ENCODE results near the gene ZMPSTE24. TPM values are rescaled to one million over a fixed set of nuclear protein-coding genes. Genes with fewer than 3 reads are reported as not detected.

Gene ZMPSTE24
- total and polyA plus RNA-seq, 10 of the 15 experiments (the other 5 are each of a cell fraction or from before 2014, with no cell fraction given) = 21.5 to 84.4 (median 43.6) TPM

GRCh38 chr1:40316595-40317393 is 58.8 kb downstream of the ZMPSTE24 start, which contains the start of gene COL9A2 (continued):
- no peak for TF ChIP-seq E4F1 (IDR thresholded peaks at IDR 0.05; ENCODE audit: borderline replicate concordance, partially characterized antibody)
- TF ChIP-seq ESRRA (IDR thresholded peaks at IDR 0.05; ENCODE audit: low read length) = no peak
- TF ChIP-seq MEF2B (IDR thresholded peaks at IDR 0.05; ENCODE audit: partially characterized antibody, poor library complexity, severe bottlenecking) = peak; percentile 63
- TF ChIP-seq IKZF1 (conservative IDR thresholded peaks at IDR 0.05) = peak; percentile 26
- no peak for TF ChIP-seq EP300 (IDR thresholded peaks at IDR 0.05; ENCODE audit: borderline replicate concordance in 1 of 2, control insufficient read depth in 1 of 2, low read depth in 2 of 2, low read length in 2 of 2)
- TF ChIP-seq CBX5 (IDR thresholded peaks at IDR 0.05; ENCODE audit: low read depth) = no peak
- TF ChIP-seq CHD1 (IDR thresholded peaks at IDR 0.05; ENCODE audit: low read depth, low read length) = no peak
- no peak for TF ChIP-seq FOS (IDR thresholded peaks at IDR 0.05; ENCODE audit: borderline replicate concordance, extremely low read depth, insufficient read length)
- TF ChIP-seq GATAD2B (conservative IDR thresholded peaks at IDR 0.05; ENCODE audit: low read depth) = peak; percentile 81
- no peak for TF ChIP-seq E2F4 (IDR thresholded peaks at IDR 0.05; ENCODE audit: low read depth, low read length)
- no peak for TF ChIP-seq RCOR1 (conservative IDR thresholded peaks at IDR 0.05; ENCODE audit: low read depth, low read length)
- TF ChIP-seq ETV6 (conservative IDR thresholded peaks at IDR 0.05 in 1 of 2, IDR thresholded peaks at IDR 0.05 in 1 of 2; ENCODE audit: borderline replicate concordance in 1 of 2, low read depth in 1 of 2) = no peak
- no peak for TF ChIP-seq SUPT20H (IDR thresholded peaks at IDR 0.05; ENCODE audit: borderline replicate concordance, control insufficient read depth, low read depth, low read length)
- no peak for TF ChIP-seq BRCA1 (IDR thresholded peaks at IDR 0.05; ENCODE audit: low read depth, low read length)
- TF ChIP-seq STAT1 (conservative IDR thresholded peaks at IDR 0.05) = no peak
- TF ChIP-seq STAT3 (IDR thresholded peaks at IDR 0.05; ENCODE audit: low read depth, low read length) = no peak
- no peak for TF ChIP-seq MEF2A (IDR thresholded peaks at IDR 0.05; ENCODE audit: insufficient read depth, low read depth, low read length)
- peak in 1 of 2 experiments; percentile 53; a peak in 1 of 4 replicates for TF ChIP-seq BHLHE40 (IDR thresholded peaks at IDR 0.05; ENCODE audit: borderline replicate concordance in 1 of 2, low read depth in 2 of 2, low read length in 1 of 2)
- no peak for TF ChIP-seq SRF (IDR thresholded peaks at IDR 0.05; ENCODE audit: low read depth in 2 of 2, low read length in 2 of 2)
- TF ChIP-seq BCL11A (IDR thresholded peaks at IDR 0.05; ENCODE audit: low read depth, low read length) = no peak
- peak; percentile 47; the same call in 1 of the 2 replicates for TF ChIP-seq YY1 (IDR thresholded peaks at IDR 0.05; ENCODE audit: low read depth, low read length)
- no peak for TF ChIP-seq ASH2L (IDR thresholded peaks at IDR 0.05; ENCODE audit: borderline replicate concordance, low read depth)
- 0 out of 2 replicates have a peak, but pooled peaks have one; percentile 41 for TF ChIP-seq LARP7 (IDR thresholded peaks at IDR 0.05)
- no peak for TF ChIP-seq KLF5 (IDR thresholded peaks at IDR 0.05; ENCODE audit: partially characterized antibody)
- no peak for TF ChIP-seq PML (IDR thresholded peaks at IDR 0.05; ENCODE audit: low read length)
- TF ChIP-seq DPF2 (IDR thresholded peaks at IDR 0.05) = peak; percentile 80
- TF ChIP-seq ZNF622 (IDR thresholded peaks at IDR 0.05) = no peak
